PC-9 (cell line): ENCODE data around the gene GHR.

Source experiments
- CTCF ChIP-seq: fragments of 200-600 bp; sonication (generic); conservative IDR thresholded peaks from 2 replicates; pipeline ENCODE4 v1.6.1; 2017; ENCODE audit warnings: mixed run types, antibody characterized with exemption, mild to moderate bottlenecking, moderate library complexity
- EZH2 ChIP-seq: fragments of 200-600 bp; sonication (generic); IDR thresholded peaks from 2 replicates; pipeline ENCODE4 v1.8.0; 2017; ENCODE audit warnings: antibody characterized with exemption, low read depth

- TF ChIP-seq CTCF (no peak), EZH2 (no peak)
These were observed 189.6 kb downstream of the GHR start for GRCh38 chr5:42612750-42613366.
